Measurements from ENCODE around the gene KEL. TPM values are rescaled to one million over a fixed set of nuclear protein-coding genes. Genes with fewer than 3 reads are reported as not detected.
"Not testable (repeated sequence)": the region's sequence is repeated elsewhere in the genome, so short reads cannot be mapped to it uniquely, and the experiment has no call there.

Gene KEL
- polyA plus RNA-seq, 2 donors: 0.61 to 1.7 TPM

GRCh38 chr7:142998966-142999365, 36.8 kb upstream of the KEL start:
- Histone ChIP-seq H3K4me3 (ENCODE audit: low read depth in 1 of 2, low read length in 2 of 2) (no peak overlapping the region), H3K36me3 (ENCODE audit: control insufficient read depth in 2 of 2, insufficient read depth in 2 of 2, low read length in 1 of 2) (no peaks in the 10 kb centered on the region), H3K4me1 (ENCODE audit: control insufficient read depth in 2 of 2, insufficient read depth in 2 of 2, low read length in 1 of 2) (no peaks in the 10 kb centered on the region), H3K27ac (ENCODE audit: low read depth in 2 of 2, low read length in 1 of 2) (no peak overlapping the region), H3K27me3 (ENCODE audit: control insufficient read depth in 1 of 2, insufficient read depth in 2 of 2, low read length in 2 of 2) (no peaks in the 10 kb centered on the region), H3K9me3 (ENCODE audit: control insufficient read depth in 2 of 2, insufficient read depth in 1 of 2, low read depth in 1 of 2, low read length in 1 of 2) (no peaks in the 10 kb centered on the region)
- 83 to 88% methylated on average over 6 of the region's 6 CpGs for WGBS, 2 donors

DNA sequence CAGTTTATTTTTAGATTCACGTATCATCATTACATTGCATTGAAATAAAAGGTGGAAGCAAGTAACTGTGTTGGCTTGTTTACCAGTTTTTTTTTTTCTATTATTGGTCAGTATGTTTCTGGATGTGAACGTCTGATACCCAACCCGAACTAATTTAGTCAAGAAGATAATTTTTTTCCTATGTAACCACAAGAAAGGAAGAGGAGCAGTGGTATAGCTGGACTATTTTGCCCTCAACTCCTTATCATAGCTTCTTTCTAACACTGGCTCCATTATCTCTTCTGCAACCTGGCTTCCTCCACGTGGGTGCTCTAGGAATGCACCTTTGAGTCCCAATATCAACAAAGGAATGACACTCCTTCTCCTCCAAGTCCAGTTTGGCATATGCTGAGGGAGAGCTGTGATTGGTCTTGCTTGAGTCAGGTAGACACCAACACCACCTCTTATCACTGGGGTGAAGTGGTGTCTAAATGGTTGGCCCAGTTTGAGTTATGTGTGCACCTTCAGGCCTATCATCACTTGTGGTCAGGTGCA, 35.4 kb upstream of the KEL start:
- WGBS, 2 donors: 66 to 69% methylated on average over 4 of the region's 4 CpGs
- no peak overlapping the region for H3K4me3 ChIP-seq (ENCODE audit: low read depth in 1 of 2, low read length in 2 of 2)
- no peaks in the 10 kb centered on the region for H3K4me1 ChIP-seq (ENCODE audit: control insufficient read depth in 2 of 2, insufficient read depth in 2 of 2, low read length in 1 of 2)

GRCh38 chr7:142992427-142992826, 30.3 kb upstream of the KEL start:
- no peaks in the 10 kb centered on the region for H3K4me1 ChIP-seq (ENCODE audit: control insufficient read depth in 2 of 2, insufficient read depth in 2 of 2, low read length in 1 of 2)
- H3K4me3 ChIP-seq (ENCODE audit: low read depth in 1 of 2, low read length in 2 of 2): no peak overlapping the region
- no peaks in the 10 kb centered on the region for H3K9me3 ChIP-seq (ENCODE audit: control insufficient read depth in 2 of 2, insufficient read depth in 1 of 2, low read depth in 1 of 2, low read length in 1 of 2)
- no peak overlapping the region for H3K27ac ChIP-seq (ENCODE audit: low read depth in 2 of 2, low read length in 1 of 2)
- 33 to 46% methylated on average over 3 of the region's 3 CpGs for WGBS, 2 donors
- no peaks in the 10 kb centered on the region for H3K27me3 ChIP-seq (ENCODE audit: control insufficient read depth in 1 of 2, insufficient read depth in 2 of 2, low read length in 2 of 2)
- no peaks in the 10 kb centered on the region for H3K36me3 ChIP-seq (ENCODE audit: control insufficient read depth in 2 of 2, insufficient read depth in 2 of 2, low read length in 1 of 2)

More for the DNA sequence above, 35.4 kb upstream of the KEL start:
- Histone ChIP-seq H3K36me3 (ENCODE audit: control insufficient read depth in 2 of 2, insufficient read depth in 2 of 2, low read length in 1 of 2) (no peaks in the 10 kb centered on the region), H3K27ac (ENCODE audit: low read depth in 2 of 2, low read length in 1 of 2) (no peak overlapping the region), H3K9me3 (ENCODE audit: control insufficient read depth in 2 of 2, insufficient read depth in 1 of 2, low read depth in 1 of 2, low read length in 1 of 2) (no peaks in the 10 kb centered on the region), H3K27me3 (ENCODE audit: control insufficient read depth in 1 of 2, insufficient read depth in 2 of 2, low read length in 2 of 2) (no peaks in the 10 kb centered on the region)

DNA sequence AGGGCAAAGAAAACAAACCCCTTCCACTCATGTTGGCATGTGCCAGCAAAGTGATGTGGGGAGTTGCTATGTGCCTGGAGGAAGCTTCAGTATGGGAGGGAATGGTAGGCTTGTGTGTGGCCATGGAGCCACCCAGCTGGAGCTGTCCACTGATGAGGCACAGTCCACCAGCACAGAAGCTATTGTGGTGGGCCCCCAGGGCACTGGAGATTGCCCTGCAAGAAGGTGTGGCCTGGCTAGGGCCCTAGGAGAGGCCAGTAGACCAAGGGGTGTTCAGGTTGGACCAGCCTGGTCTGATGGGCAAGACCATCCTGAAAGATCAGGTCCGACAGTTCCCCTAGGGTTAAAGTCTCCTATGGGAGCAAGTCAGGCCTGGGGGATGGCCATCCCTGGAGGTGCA, 22.1 kb upstream of the KEL start:
- H3K27me3 ChIP-seq (ENCODE audit: control insufficient read depth in 1 of 2, insufficient read depth in 2 of 2, low read length in 2 of 2): peaks cover 0 to 2% of the 10 kb centered on the region in 2 donors
- H3K4me1 ChIP-seq (ENCODE audit: control insufficient read depth in 2 of 2, insufficient read depth in 2 of 2, low read length in 1 of 2): no peaks in the 10 kb centered on the region
- H3K36me3 ChIP-seq (ENCODE audit: control insufficient read depth in 2 of 2, insufficient read depth in 2 of 2, low read length in 1 of 2): no peaks in the 10 kb centered on the region
- no peaks in the 10 kb centered on the region for H3K9me3 ChIP-seq (ENCODE audit: control insufficient read depth in 2 of 2, insufficient read depth in 1 of 2, low read depth in 1 of 2, low read length in 1 of 2)
- H3K27ac ChIP-seq (ENCODE audit: low read depth in 2 of 2, low read length in 1 of 2): no peak overlapping the region
- 97 to 100% methylated on average over 1 of the region's 1 CpG for WGBS, 2 donors
- H3K4me3 ChIP-seq (ENCODE audit: low read depth in 1 of 2, low read length in 2 of 2): no peak overlapping the region

DNA sequence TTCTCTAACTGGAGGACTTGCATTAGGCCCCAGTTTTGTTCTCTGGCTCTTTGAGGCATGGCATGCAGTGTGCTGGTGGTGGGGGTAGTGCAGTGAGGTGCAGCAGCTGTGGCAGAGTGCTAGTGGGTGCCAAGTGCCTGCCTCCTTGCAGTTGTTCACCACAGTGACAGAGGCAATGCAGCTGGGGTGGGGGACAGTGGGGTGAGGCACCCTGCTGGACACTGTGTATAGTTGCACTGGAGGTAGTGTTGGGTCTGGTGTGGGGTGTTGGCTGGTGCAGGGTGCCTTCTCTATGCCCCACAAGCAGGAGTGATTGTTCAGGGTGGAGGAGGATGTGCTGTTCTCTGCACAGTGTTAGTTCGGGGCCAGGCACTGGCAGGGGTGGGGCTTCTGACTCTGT, 21.7 kb upstream of the KEL start:
- H3K27ac ChIP-seq (ENCODE audit: low read depth in 2 of 2, low read length in 1 of 2): no peak overlapping the region
- peaks cover 0 to 2% of the 10 kb centered on the region in 2 donors for H3K27me3 ChIP-seq (ENCODE audit: control insufficient read depth in 1 of 2, insufficient read depth in 2 of 2, low read length in 2 of 2)
- 74 to 76% methylated on average over 1 of the region's 1 CpG for WGBS, 2 donors
- H3K4me1 ChIP-seq (ENCODE audit: control insufficient read depth in 2 of 2, insufficient read depth in 2 of 2, low read length in 1 of 2): no peaks in the 10 kb centered on the region
- H3K4me3 ChIP-seq (ENCODE audit: low read depth in 1 of 2, low read length in 2 of 2): no peak overlapping the region
- H3K9me3 ChIP-seq (ENCODE audit: control insufficient read depth in 2 of 2, insufficient read depth in 1 of 2, low read depth in 1 of 2, low read length in 1 of 2): no peaks in the 10 kb centered on the region
- H3K36me3 ChIP-seq (ENCODE audit: control insufficient read depth in 2 of 2, insufficient read depth in 2 of 2, low read length in 1 of 2): no peaks in the 10 kb centered on the region

- H3K27ac ChIP-seq (ENCODE audit: low read depth in 2 of 2, low read length in 1 of 2); H3K36me3 ChIP-seq (ENCODE audit: control insufficient read depth in 2 of 2, insufficient read depth in 2 of 2, low read length in 1 of 2); H3K4me3 ChIP-seq (ENCODE audit: low read depth in 1 of 2, low read length in 2 of 2); H3K9me3 ChIP-seq (ENCODE audit: control insufficient read depth in 2 of 2, insufficient read depth in 1 of 2, low read depth in 1 of 2, low read length in 1 of 2); H3K4me1 ChIP-seq (ENCODE audit: control insufficient read depth in 2 of 2, insufficient read depth in 2 of 2, low read length in 1 of 2); H3K27me3 ChIP-seq (ENCODE audit: control insufficient read depth in 1 of 2, insufficient read depth in 2 of 2, low read length in 2 of 2): not testable (repeated sequence)
- 85 to 86% methylated on average over 4 of the region's 4 CpGs for WGBS, 2 donors
These were observed 16.2 kb upstream of the KEL start for GRCh38 chr7:142978402-142978801.

DNA sequence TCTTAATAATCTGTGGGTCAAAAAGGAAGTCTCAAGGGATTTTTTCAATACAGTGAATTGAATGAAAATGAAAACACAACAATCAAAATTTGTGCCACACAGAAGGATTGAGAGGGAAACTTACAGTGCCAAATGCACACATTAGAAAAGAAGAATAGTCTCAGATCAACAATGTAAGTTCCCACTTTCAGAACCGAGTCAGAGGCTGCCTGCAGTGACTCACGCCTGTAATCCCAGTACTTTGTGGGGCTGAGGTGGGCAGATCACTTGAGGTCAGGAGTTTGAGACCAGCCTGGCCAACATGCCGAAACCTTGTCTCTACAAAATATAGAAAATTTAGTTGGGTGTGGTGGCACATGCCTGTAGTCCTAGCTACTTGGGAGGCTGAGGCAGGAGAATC, 12.5 kb upstream of the KEL start:
- Histone ChIP-seq H3K27ac (ENCODE audit: low read depth in 2 of 2, low read length in 1 of 2) (no peak overlapping the region), H3K4me3 (ENCODE audit: low read depth in 1 of 2, low read length in 2 of 2) (no peak overlapping the region), H3K36me3 (ENCODE audit: control insufficient read depth in 2 of 2, insufficient read depth in 2 of 2, low read length in 1 of 2) (no peaks in the 10 kb centered on the region), H3K27me3 (ENCODE audit: control insufficient read depth in 1 of 2, insufficient read depth in 2 of 2, low read length in 2 of 2) (peaks cover 0 to 4% of the 10 kb centered on the region in 2 donors), H3K9me3 (ENCODE audit: control insufficient read depth in 2 of 2, insufficient read depth in 1 of 2, low read depth in 1 of 2, low read length in 1 of 2) (no peaks in the 10 kb centered on the region), H3K4me1 (ENCODE audit: control insufficient read depth in 2 of 2, insufficient read depth in 2 of 2, low read length in 1 of 2) (no peaks in the 10 kb centered on the region)
- WGBS, 2 donors: 65 to 75% methylated on average over 3 of the region's 3 CpGs

GRCh38 chr7:142969183-142969582, 7.0 kb upstream of the KEL start:
- H3K27ac ChIP-seq (ENCODE audit: low read depth in 2 of 2, low read length in 1 of 2): no peak overlapping the region
- peaks cover 0 to 4% of the 10 kb centered on the region in 2 donors for H3K27me3 ChIP-seq (ENCODE audit: control insufficient read depth in 1 of 2, insufficient read depth in 2 of 2, low read length in 2 of 2)
- H3K36me3 ChIP-seq (ENCODE audit: control insufficient read depth in 2 of 2, insufficient read depth in 2 of 2, low read length in 1 of 2): no peaks in the 10 kb centered on the region
- WGBS, 2 donors: 60 to 68% methylated on average over 4 of the region's 4 CpGs
- H3K4me1 ChIP-seq (ENCODE audit: control insufficient read depth in 2 of 2, insufficient read depth in 2 of 2, low read length in 1 of 2): no peaks in the 10 kb centered on the region
- no peaks in the 10 kb centered on the region for H3K9me3 ChIP-seq (ENCODE audit: control insufficient read depth in 2 of 2, insufficient read depth in 1 of 2, low read depth in 1 of 2, low read length in 1 of 2)
- no peak overlapping the region for H3K4me3 ChIP-seq (ENCODE audit: low read depth in 1 of 2, low read length in 2 of 2)

DNA sequence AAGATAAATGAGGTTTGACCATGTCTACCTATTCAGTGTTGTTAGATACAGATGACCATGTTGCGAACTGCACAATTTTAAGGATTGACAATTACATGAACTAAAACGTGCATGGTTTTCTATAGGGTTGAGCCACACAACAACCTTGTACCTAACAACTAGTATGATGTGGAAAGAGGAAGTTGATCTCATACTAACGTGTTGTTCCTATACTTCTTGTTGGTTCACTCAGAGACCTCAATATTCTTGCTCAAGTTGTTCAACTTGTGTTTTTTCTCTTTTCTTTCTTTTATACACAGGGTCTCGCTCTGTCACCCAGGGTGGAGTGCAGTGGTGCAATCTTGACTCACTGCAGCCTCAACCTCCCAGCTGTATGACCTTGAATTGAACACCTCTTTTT, 6.1 kb upstream of the KEL start:
- no peaks in the 10 kb centered on the region for H3K36me3 ChIP-seq (ENCODE audit: control insufficient read depth in 2 of 2, insufficient read depth in 2 of 2, low read length in 1 of 2)
- no peak overlapping the region for H3K27ac ChIP-seq (ENCODE audit: low read depth in 2 of 2, low read length in 1 of 2)
- H3K4me3 ChIP-seq (ENCODE audit: low read depth in 1 of 2, low read length in 2 of 2): no peak overlapping the region
- H3K9me3 ChIP-seq (ENCODE audit: control insufficient read depth in 2 of 2, insufficient read depth in 1 of 2, low read depth in 1 of 2, low read length in 1 of 2): no peaks in the 10 kb centered on the region
- no peaks in the 10 kb centered on the region for H3K4me1 ChIP-seq (ENCODE audit: control insufficient read depth in 2 of 2, insufficient read depth in 2 of 2, low read length in 1 of 2)
- 81 to 83% methylated on average over 4 of the region's 4 CpGs for WGBS, 2 donors
- H3K27me3 ChIP-seq (ENCODE audit: control insufficient read depth in 1 of 2, insufficient read depth in 2 of 2, low read length in 2 of 2): peaks cover 0 to 4% of the 10 kb centered on the region in 2 donors

- whole genome bisulfite sequencing, 2 donors: 73 to 78% methylated on average over 6 of the region's 6 CpGs
- Histone ChIP-seq H3K27me3 (ENCODE audit: control insufficient read depth in 1 of 2, insufficient read depth in 2 of 2, low read length in 2 of 2) (no peaks in the 10 kb centered on the region), H3K9me3 (ENCODE audit: control insufficient read depth in 2 of 2, insufficient read depth in 1 of 2, low read depth in 1 of 2, low read length in 1 of 2) (no peaks in the 10 kb centered on the region), H3K36me3 (ENCODE audit: control insufficient read depth in 2 of 2, insufficient read depth in 2 of 2, low read length in 1 of 2) (no peaks in the 10 kb centered on the region), H3K4me1 (ENCODE audit: control insufficient read depth in 2 of 2, insufficient read depth in 2 of 2, low read length in 1 of 2) (no peaks in the 10 kb centered on the region), H3K4me3 (ENCODE audit: low read depth in 1 of 2, low read length in 2 of 2) (no peak overlapping the region), H3K27ac (ENCODE audit: low read depth in 2 of 2, low read length in 1 of 2) (no peak overlapping the region)
These were observed 2.5 kb upstream of the KEL start for GRCh38 chr7:142964502-142965246.

Data from esophagus (tissue), 2 donors.